OCI-LY3 (cell line): ENCODE measurements around the gene IFRD2.
"Not testable (repeated sequence)": the region's sequence is repeated elsewhere in the genome, so short reads cannot be mapped to it uniquely, and the experiment has no call there.

Source experiments
- H2AFZ ChIP-seq: fragments of 200-600, 300-600 bp; shearing (Covaris generic); 2 replicates; pipeline ENCODE4 v1.6.0; 2014; ENCODE audit warnings: antibody characterized with exemption, low read depth, low read length
- H3K27ac ChIP-seq: fragments of 200-600, 300-600 bp; sonication (generic); 2 replicates; pipeline ENCODE4 v1.5.1; 2014; ENCODE audit warnings: mild to moderate bottlenecking, low read length, moderate library complexity, mixed read lengths
- H3K27me3 ChIP-seq: fragments of 200-600, 300-600 bp; sonication (generic); 2 replicates; pipeline ENCODE4 v1.6.1; 2014; ENCODE audit warnings: low read depth, low read length, mixed read lengths
- H3K36me3 ChIP-seq: fragments of 200-600, 300-600 bp; sonication (generic); replicated peaks from 2 replicates; pipeline ENCODE3; 2014; ENCODE audit warnings: low read depth, low read length, mixed read lengths
- H3K4me1 ChIP-seq: fragments of 300-600, 200-600 bp; sonication (generic); 2 replicates; pipeline ENCODE4 v1.6.1; 2014; ENCODE audit warnings: low read length, mixed read lengths
- H3K4me2 ChIP-seq: fragments of 200-600, 300-600 bp; sonication (generic); 2 replicates; pipeline ENCODE4 v1.6.1; 2014; ENCODE audit warnings: low read length, mixed read lengths
- H3K4me3 ChIP-seq: fragments of 300-600, 200-600 bp; sonication (generic); 2 replicates; pipeline ENCODE4 v1.5.1; 2014; ENCODE audit warnings: antibody characterized with exemption, mild to moderate bottlenecking, low read length, moderate library complexity
- H3K79me2 ChIP-seq: fragments of 300-600, 200-600 bp; shearing (Covaris generic); 2 replicates; pipeline ENCODE4 v1.6.1; 2014; ENCODE audit warnings: mild to moderate bottlenecking, low read length, mixed read lengths
- H3K9ac ChIP-seq: fragments of 300-600, 200-600 bp; shearing (Covaris generic); 2 replicates; pipeline ENCODE4 v1.6.0; 2014; ENCODE audit warnings: mild to moderate bottlenecking, low read length, moderate library complexity
- H3K9me3 ChIP-seq: fragments of 200-600, 300-600 bp; shearing (Covaris generic); 2 replicates; pipeline ENCODE4 v1.6.1; 2014; ENCODE audit warnings: low read length, mixed read lengths; ENCODE audit not compliant: insufficient read depth
- H4K20me1 ChIP-seq: fragments of 200-600, 300-600 bp; sonication (generic); 2 replicates; pipeline ENCODE4 v1.6.1; 2016; ENCODE audit warnings: low read length, mixed read lengths; ENCODE audit not compliant: insufficient read depth
- EZH2phosphoT487 ChIP-seq: fragments of 200-600 bp; shearing (Covaris generic); IDR thresholded peaks from 2 replicates; pipeline ENCODE4 v1.6.1; 2018; ENCODE audit warnings: antibody characterized with exemption, mixed run types, low read depth
- TF ChIP-seq, protein P1 (sequence below): fragments of 200-600, 300-600 bp; sonication (generic); IDR thresholded peaks from 2 replicates; pipeline ENCODE4 v1.5.1; 2014; ENCODE audit warnings: antibody characterized with exemption, low read length, low read depth

Gene IFRD2

GRCh38 chr3:50288387-50289007 lies 3.7 kb downstream of the IFRD2 start:
- TF ChIP-seq, protein P1, sequence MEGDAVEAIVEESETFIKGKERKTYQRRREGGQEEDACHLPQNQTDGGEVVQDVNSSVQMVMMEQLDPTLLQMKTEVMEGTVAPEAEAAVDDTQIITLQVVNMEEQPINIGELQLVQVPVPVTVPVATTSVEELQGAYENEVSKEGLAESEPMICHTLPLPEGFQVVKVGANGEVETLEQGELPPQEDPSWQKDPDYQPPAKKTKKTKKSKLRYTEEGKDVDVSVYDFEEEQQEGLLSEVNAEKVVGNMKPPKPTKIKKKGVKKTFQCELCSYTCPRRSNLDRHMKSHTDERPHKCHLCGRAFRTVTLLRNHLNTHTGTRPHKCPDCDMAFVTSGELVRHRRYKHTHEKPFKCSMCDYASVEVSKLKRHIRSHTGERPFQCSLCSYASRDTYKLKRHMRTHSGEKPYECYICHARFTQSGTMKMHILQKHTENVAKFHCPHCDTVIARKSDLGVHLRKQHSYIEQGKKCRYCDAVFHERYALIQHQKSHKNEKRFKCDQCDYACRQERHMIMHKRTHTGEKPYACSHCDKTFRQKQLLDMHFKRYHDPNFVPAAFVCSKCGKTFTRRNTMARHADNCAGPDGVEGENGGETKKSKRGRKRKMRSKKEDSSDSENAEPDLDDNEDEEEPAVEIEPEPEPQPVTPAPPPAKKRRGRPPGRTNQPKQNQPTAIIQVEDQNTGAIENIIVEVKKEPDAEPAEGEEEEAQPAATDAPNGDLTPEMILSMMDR, result no peak
- TF ChIP-seq EZH2phosphoT487, result no peak
- peaks cover 48% of the 10 kb centered on the region for H3K36me3 ChIP-seq

GRCh38 chr3:50287262-50287661 lies 5.0 kb downstream of the IFRD2 start:
- Histone ChIP-seq H3K9me3 (no peaks in the 10 kb centered on the region), H3K27ac (no peak overlapping the region), H3K9ac (no peak overlapping the region), H3K4me1 (peaks cover 5% of the 10 kb centered on the region; the same call in 1 of the 2 replicates), H3K4me2 (no peak overlapping the region), H3K36me3 (peaks cover 48% of the 10 kb centered on the region), H4K20me1 (no peaks in the 10 kb centered on the region), H3K4me3 (no peak overlapping the region), H3K27me3 (no peaks in the 10 kb centered on the region), H3K79me2 (peaks cover 37% of the 10 kb centered on the region), H2AFZ (no peak overlapping the region)
- TF ChIP-seq EZH2phosphoT487, result no peak
- TF ChIP-seq, protein P1, result no peak

More at GRCh38 chr3:50288387-50289007, 3.7 kb downstream of the IFRD2 start:
- Histone ChIP-seq H3K9ac (no peak overlapping the region), H2AFZ (no peak overlapping the region), H3K79me2 (peaks cover 37% of the 10 kb centered on the region), H3K4me1 (peaks cover 11% of the 10 kb centered on the region), H3K27ac (no peak overlapping the region), H3K4me2 (no peak overlapping the region), H3K27me3 (no peaks in the 10 kb centered on the region), H4K20me1 (no peaks in the 10 kb centered on the region), H3K4me3 (no peak overlapping the region), H3K9me3 (no peaks in the 10 kb centered on the region)

DNA sequence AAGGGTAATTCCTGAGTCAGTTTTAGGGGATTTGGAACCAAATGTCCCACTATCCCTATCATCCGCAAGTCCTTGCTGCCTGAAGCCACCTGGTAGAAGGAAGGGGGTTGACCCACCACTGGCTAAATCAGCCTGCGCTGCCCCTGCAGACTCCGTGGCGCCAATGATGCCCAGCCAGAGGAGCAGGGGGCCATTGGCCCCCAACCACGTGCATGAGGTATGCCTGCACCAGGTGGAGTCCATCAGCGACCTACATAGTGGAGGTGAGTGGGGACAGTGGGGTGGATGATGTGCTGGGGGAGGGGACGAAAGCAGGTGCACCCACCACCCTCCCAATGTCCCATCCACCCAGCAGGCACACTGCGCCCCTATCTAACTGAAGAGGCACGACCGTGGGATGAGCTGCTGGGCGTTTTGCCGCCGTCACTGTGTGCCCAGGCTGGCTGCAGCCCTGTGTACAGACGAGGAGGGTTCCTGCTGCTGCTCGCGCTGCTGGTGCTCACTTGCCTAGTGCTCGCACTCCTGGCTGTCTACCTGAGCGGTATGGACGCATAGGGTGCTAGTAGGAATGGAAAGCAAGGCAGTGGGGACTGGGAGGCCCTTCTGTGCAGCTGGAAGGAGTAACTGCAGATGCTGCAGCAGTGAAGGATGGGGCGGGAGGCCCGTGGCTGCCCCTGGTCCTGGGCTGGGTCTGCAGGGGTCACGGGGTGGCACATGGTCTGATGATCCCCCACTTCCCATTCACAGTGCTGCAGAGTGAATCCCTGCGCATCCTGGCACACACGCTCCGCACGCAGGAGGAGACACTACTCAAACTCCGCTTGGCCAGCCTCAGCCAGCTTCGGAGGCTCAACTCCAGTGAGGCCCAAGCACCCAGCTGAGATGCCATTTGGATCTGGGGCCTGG lies 5.7 kb downstream of the IFRD2 start:
- Histone ChIP-seq H3K9me3 (no peaks in the 10 kb centered on the region), H4K20me1 (no peaks in the 10 kb centered on the region), H3K4me2 (no peak overlapping the region), H3K79me2 (peaks cover 31% of the 10 kb centered on the region), H3K27ac (no peak overlapping the region), H3K9ac (no peak overlapping the region), H3K4me1 (peaks cover 5% of the 10 kb centered on the region; the same call in 1 of the 2 replicates), H3K4me3 (no peak overlapping the region), H2AFZ (no peak overlapping the region), H3K27me3 (no peaks in the 10 kb centered on the region), H3K36me3 (peaks cover 48% of the 10 kb centered on the region)
- no peak for TF ChIP-seq EZH2phosphoT487
- TF ChIP-seq, protein P1, result no peak

GRCh38 chr3:50284121-50284520 lies 8.1 kb downstream of the IFRD2 start:
- H3K4me1 ChIP-seq, H3K4me2 ChIP-seq, H3K27ac ChIP-seq, H3K79me2 ChIP-seq, H3K27me3 ChIP-seq, H4K20me1 ChIP-seq, H3K9me3 ChIP-seq, H2AFZ ChIP-seq, H3K4me3 ChIP-seq, H3K9ac ChIP-seq: not testable (repeated sequence)
- H3K36me3 ChIP-seq, result peaks cover 31% of the 10 kb centered on the region
